IMR-90 (cell line): ENCODE data around the gene EXOC6B.
A peak's percentile ranks its signal among the peaks of the same experiment; 100 is the strongest.

Source experiments
- BHLHE40 ChIP-seq: fragments of 150-350 bp; IDR thresholded peaks from 2 replicates; pipeline ENCODE4 v1.6.1; 2016; ENCODE audit warnings: mild to moderate bottlenecking, low read depth, low read length
- CEBPB ChIP-seq: IDR thresholded peaks from 2 replicates; pipeline ENCODE4 v1.6.1; 2012; ENCODE audit warnings: low read depth, low read length, improper control_type of control experiment
- CHD1 ChIP-seq: IDR thresholded peaks from 2 replicates; pipeline ENCODE4 v1.6.1; 2012; ENCODE audit warnings: low read depth, low read length, improper control_type of control experiment
- FOS ChIP-seq: fragments of 150-350 bp; IDR thresholded peaks from 2 replicates; pipeline ENCODE4 v1.6.1; 2016; ENCODE audit warnings: low read depth, low read length
- MAFK ChIP-seq: IDR thresholded peaks from 2 replicates; pipeline ENCODE4 v1.6.1; 2012; ENCODE audit warnings: low read depth, low read length, improper control_type of control experiment
- MXI1 ChIP-seq: IDR thresholded peaks from 2 replicates; pipeline ENCODE4 v1.6.1; 2012; ENCODE audit warnings: low read depth, mild to moderate bottlenecking, low read length, moderate library complexity, borderline replicate concordance
- POLR2A ChIP-seq: IDR thresholded peaks from 2 replicates; pipeline ENCODE4 v1.6.1; 2012; ENCODE audit warnings: mild to moderate bottlenecking, low read depth, low read length
- RAD21 ChIP-seq: IDR thresholded peaks from 2 replicates; pipeline ENCODE4 v1.6.1; 2012; ENCODE audit warnings: low read length, improper control_type of control experiment
- RCOR1 ChIP-seq: IDR thresholded peaks from 2 replicates; pipeline ENCODE4 v1.6.1; 2012; ENCODE audit warnings: mild to moderate bottlenecking, low read length, improper control_type of control experiment; ENCODE audit not compliant: insufficient replicate concordance
- RFX5 ChIP-seq: IDR thresholded peaks from 2 replicates; pipeline ENCODE4 v1.8.0; 2012; ENCODE audit warnings: low read depth, mild to moderate bottlenecking, low read length, moderate library complexity
- SMC3 ChIP-seq: fragments of 150-350 bp; IDR thresholded peaks from 2 replicates; pipeline ENCODE4 v1.6.1; 2016; ENCODE audit warnings: low read depth, mild to moderate bottlenecking, antibody characterized with exemption, low read length, moderate library complexity
- TF ChIP-seq, protein P1 (sequence below): conservative IDR thresholded peaks from 2 replicates; pipeline ENCODE4 v1.5.1; 2012; ENCODE audit warnings: mild to moderate bottlenecking, low read depth, low read length, improper control_type of control experiment

DNA sequence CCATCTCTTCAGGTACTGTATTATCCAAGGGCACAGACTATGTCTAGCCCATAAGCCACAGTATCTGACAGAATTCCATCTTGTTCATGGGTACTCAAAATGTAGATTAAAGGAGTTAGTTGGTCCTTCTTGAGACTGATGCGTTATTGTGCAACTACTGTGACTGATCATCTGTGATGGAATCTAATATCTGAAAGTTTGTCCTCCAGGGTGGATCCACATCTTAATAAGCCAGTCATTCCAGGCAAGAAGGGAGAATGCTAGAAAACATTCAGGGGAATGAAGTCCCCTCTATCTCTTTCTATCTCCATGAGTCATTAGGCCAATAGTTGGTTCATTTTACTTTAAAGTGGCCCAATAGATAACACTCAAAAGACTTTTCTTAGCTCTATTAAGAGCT is 252.6 kb downstream of the EXOC6B start:
- no peak for TF ChIP-seq RAD21
- TF ChIP-seq, protein P1, sequence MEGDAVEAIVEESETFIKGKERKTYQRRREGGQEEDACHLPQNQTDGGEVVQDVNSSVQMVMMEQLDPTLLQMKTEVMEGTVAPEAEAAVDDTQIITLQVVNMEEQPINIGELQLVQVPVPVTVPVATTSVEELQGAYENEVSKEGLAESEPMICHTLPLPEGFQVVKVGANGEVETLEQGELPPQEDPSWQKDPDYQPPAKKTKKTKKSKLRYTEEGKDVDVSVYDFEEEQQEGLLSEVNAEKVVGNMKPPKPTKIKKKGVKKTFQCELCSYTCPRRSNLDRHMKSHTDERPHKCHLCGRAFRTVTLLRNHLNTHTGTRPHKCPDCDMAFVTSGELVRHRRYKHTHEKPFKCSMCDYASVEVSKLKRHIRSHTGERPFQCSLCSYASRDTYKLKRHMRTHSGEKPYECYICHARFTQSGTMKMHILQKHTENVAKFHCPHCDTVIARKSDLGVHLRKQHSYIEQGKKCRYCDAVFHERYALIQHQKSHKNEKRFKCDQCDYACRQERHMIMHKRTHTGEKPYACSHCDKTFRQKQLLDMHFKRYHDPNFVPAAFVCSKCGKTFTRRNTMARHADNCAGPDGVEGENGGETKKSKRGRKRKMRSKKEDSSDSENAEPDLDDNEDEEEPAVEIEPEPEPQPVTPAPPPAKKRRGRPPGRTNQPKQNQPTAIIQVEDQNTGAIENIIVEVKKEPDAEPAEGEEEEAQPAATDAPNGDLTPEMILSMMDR, result no peak
- TF ChIP-seq RCOR1, result no peak
- no peak for TF ChIP-seq RFX5
- TF ChIP-seq CHD1, result no peak
- no peak for TF ChIP-seq POLR2A
- peak; percentile 81 for TF ChIP-seq CEBPB
- no peak for TF ChIP-seq MXI1
- TF ChIP-seq MAFK, result no peak
- no peak for TF ChIP-seq SMC3
- TF ChIP-seq BHLHE40, result no peak
- no peak for TF ChIP-seq FOS
